ENCODE measurements around the gene CHMP1B.
"Not testable (repeated sequence)": the region's sequence is repeated elsewhere in the genome, so short reads cannot be mapped to it uniquely, and the experiment has no call there.

The CHMP1B gene

DNA sequence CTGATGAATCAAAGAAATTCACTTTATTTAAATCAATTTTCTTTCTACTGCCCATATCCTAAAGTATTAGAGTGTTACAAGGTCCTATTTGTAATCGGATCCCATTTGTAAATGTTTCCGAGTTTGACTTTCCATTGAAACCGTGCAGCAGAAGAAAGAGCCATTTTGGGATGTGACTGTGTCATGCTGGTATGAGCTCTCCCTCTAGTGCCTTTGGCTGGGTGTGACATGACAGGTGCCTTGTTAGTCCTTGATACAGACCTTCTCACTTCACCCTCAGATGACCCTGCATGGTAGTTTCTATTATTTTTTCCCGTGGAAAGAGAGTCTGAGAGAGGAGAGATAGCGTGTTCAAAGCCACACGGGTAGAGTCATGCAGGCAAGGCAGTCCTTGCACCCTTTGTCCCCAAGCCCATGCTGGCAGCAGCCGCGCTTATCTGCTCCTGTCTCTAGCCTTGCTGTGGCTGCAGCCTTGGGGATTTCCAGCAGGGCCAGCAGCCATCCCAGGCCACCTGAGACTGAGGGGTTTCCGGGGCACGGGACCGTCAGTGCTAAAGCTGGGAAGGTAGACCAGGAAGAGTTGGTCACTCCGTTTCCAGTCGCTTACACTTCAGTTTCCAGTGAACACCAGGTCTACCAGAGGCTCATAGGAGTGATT, 21.4 kb downstream of the CHMP1B start:
- no peak for DNase-seq

DNA sequence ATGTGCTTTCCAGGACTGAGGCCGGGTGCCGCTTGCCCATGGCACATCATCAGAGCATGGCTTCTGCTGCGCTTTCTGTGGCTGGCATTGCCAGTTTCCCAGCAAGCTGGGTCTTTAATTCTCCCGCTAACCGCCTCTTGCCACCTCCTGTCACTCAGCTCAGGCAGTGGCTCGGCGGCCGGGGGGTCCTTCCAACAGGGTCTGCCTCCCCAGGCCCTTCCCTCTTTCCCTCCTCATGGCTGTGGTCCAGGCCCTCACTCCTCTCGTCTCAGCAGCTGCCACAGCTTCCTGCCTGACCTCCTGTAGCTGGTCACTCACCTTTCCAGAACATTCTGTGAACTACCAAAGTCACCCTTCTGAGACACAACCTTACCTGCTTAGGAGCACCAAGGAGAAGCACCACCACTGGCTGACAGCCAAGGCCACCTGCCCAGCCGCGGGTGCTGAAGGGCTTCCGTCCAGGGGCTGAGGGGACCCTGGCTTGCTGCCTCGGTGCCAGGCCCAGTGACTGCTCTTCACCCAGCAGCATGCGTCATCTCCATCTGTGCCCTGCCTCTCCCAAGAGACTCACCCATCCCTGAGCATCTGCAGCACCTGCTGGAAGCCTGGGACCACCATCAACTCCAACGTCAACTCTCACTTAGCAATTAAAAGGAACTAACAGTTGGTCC, 22.6 kb downstream of the CHMP1B start:
- no peak for DNase-seq

DNA sequence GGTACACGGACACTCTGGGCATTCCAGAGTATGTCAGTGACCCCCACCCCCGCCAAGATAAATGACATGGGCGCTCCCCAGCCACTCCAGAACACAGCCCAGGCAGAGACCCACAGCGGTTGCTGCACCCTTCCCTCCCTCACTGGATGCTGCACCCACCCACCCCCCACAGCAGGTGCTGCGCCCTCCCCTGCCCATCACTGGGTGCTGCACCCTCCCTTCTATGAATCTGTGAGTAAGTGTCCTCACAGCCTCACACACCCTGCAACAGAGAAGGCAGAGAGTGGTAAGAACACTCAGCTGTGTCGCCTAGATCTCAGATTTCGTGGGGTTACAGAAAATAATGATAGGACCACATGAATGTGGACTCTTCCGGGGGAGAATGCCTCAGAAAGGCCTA, 23.5 kb downstream of the CHMP1B start:
- DNase-seq = no peak

DNA sequence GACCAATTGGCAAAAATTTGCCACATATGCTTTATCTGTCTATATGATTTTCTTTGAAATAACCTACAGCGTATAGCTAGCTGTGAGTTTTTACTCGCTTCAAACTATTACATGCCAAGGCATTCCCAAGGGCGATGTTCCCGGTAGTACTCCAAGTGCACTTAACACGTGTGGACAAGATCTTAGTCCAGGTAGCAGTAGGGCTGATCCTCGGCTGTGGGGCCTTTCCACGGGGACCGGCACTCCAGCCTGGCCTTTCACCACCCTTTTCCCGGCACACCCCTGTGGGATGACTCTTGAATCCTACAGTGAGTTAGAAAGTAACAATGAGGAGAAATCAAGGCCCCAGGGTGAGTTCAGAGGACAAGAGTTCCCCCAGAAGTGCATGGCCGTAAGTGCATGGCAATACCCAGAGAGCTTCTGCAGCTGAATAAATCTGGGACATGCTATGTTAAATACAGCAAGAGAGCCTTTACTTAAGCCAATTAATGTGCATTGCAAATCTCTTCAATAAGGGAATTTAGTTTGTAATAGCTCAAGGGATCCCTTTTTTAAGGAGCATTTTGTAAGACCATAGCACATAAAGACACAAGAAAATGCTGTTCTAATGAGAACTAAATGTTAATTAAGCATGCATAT, 26.4 kb downstream of the CHMP1B start:
- DNase-seq = no peak

DNA sequence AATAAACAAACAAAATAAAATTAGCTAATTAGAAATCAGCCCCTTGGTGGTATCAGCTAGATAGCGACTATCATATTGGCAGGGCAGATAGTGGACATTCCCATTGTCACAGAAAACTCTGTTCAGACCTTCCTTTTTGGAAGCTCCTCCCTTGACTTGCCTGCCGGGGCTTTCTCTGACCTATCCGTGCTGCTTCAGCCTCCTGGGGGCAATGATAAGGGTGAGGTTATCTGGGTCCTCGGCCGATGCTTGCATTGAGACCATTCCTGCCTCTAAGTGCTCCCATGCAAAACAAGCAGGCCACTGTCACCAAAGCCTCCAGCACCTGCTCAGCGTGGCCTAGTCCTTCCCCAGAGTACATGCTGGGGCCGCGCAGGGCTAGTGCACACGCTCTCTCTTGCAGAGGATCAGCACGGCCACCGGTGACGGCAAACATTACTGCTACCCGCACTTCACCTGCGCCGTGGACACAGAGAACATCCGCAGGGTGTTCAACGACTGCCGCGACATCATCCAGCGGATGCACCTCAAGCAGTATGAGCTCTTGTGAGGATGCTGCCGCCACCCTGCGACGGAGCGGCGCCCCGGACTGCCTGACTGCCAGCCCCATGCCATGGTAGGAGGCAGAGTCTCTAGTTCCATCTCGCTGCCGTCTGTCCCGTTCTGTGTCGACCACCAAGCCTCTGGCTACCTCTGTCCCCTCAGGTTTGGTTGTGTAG, 29.5 kb downstream of the CHMP1B start:
- DNase-seq = no peak

DNA sequence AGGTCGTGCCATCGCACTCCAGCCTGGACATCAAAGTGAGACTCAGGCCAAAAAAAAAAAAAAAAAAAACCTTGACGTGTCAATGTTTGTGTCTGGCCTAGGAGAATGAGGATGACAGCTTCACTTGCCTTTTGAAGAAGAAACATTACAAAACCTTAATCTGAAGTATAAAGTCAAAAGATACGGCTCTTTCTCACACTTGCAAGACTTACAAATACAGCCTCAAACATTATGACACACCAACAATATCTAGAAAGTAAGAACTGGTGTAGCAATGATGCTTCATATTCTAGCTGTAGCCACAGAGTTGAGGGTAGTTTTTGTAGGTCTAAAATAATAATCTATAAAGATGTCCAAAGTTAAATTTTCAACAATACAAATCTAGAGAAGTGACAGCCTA, 31.4 kb downstream of the CHMP1B start:
- no peak for DNase-seq

DNA sequence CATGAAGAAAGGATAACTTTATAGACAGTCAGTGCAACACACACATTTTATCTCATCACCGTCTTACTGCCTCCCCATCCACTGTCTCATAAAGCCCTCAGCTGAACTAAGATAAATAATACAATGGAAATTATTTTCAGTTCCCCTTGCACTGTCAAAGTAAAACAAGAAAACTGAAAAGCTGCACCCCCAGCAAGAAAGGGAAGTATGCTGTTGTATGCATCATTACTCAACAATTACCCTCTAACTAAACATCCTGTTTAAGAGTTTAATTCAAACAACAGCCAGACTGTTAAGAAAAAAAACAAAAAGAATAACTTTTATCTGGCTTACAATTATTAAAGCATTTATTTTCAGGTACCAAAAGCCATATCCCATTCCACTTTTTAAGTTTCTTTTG, 31.9 kb downstream of the CHMP1B start:
- no peak for DNase-seq

DNA sequence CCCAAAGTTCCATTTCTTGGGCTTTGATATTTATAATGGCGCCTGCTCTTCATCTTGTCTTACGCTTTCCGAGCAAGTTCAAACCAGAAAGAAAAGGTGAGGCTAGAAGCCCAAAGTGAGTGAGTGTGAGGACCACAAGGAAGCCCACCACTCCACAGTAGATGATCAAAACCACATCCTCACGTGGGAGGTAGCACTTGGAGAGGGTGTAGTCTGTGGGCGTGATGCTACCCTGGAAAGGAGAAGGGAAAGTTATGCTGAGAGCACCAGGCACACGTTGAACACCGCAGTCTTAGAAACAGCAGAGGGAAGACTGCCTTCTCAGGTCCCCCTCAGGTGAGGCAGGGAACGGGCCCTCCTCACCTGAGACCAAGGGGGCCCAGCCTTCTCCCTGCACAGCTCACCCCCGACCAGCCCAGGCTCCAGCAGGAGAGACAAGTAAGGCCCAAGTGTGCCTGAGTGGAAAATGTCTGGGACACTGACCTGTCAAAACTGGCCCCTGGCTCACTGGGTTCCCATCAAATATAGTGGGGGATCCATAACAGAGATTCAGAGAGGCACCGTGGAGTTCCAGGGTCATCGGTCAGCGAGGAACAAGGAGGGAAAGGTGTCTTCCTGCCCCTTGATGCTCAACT, 33.3 kb downstream of the CHMP1B start:
- DNase-seq = no peak

DNA sequence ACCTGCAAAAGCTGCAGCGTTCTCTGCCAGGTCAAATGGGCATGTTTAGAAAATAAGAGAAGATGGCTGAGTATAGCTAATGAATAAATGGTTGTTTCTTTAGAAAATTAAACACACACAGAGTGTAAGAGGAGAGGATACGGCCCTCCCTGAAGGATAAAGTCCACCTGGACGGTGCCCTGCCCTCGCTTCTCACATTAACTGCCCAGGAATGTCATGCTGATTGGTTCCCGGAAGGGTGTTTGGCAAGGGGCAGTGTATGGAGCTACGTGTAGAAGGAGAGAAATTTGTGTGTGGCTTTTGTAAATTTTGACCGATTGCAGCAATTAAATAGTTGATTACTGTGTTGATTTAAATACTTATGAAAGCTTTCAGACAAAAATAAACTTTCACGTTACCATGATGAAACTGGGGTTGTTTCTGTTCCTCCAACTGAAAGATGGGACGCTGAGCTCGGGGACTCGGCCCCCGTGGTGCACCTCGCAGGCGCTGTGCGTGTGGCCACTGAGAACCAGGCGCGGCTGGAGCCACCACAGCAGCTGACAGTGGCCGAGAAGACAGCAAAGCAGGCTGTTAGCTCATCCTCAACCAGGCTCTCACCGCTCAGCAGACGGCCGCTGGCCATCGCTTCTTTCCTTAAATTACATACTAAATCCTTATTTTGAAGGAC, 34.2 kb downstream of the CHMP1B start:
- peak; percentile 40 for DNase-seq

DNA sequence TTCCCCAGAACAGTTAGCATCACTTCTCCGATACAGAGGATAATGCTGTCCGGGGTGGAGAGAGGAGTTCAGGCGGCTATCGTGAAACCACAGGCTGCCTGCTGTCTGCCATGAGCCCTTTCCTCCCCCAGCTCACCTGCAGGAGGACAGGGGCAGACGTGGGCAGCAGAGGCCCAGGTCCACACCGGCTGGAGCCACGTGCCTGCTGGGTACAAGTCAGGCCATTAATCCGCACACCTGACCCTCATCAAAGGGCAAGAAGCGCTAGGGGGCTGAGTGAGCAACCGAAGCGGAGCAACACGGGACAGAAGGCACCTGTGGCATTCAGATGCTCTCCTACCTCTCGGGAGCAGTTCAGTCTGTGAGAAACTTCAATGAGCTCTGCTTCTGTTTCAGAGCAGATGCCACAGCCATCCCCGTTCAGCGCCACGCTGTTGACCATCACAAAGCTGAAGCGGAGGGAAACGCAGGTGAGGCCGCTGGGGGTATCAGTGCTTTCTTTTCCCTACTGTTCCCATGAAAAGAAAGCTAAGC, 35.4 kb downstream of the CHMP1B start:
- no peak for DNase-seq

DNA sequence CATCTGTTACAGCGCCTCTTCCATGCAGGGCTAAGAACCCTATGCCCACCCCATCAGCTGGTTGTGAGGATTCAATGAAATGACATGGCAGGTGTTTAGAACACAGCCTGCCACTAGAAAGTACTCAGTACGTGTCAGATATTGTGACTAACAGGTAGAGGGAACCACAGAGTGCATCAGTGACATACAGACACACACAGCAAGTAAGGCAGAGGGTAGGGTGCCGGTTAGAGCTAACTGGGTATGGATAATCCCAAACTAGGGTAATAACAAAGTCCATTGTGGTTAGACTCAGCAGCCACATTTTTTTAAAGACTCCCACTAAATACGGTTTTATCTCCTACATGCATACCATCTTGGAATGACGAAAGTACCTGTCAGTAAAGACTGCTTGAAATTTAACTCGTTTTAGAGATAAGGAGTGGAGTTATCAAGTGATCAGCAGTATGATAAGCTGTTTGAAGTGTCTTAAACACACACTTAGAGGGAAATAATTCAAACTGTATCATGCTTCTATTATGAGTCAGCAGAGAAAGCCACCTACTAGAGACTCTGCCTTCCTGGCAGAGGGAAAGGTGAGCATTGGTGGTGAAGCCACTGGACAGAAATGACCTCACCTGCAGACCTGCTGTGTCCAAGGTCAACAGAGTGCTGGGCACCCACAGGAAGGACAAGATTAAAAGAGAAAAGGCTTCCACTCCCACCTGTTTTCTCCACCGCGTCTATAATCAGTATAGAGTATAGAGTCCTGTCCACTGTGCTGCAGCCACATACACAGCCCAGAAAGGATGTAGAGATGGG, 36.3 kb downstream of the CHMP1B start:
- DNase-seq = no peak

DNA sequence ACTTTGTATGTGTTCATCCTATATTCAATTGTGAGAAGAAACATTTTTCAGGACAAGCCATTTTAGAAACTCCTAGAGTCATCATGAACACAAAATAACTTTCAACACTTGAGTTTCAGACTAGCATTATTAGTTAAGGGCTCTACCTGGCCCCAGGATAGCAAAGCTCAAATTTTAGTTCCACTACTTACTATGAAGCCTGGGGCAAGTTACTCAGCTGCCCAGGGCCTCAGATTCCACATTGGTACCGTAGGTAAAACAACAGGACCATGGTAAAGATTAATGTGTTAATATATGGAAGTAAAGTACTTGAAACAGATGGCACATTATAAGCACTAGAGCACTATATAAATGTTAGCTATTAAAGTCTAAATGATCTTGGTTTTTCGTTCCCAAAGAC, 37.5 kb downstream of the CHMP1B start:
- no peak for DNase-seq

DNA sequence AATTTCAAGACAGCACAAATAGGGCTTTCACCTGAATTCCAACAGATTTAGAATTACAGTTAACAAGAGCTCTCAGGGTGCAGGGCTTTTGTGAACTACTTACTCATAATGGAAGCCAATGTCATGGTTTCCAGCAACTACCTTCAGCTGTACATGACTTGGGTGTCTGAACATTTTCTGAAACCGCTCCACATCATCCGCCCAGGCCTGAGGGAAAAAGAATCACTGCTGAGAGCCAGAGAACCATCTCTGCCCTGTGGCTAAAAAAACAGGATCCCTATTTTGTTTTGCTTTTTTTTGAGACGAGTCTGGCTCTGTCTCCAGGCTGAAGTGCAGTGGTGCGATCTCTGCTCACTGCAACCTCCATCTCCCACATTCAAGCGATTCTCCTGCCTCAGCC, 38.1 kb downstream of the CHMP1B start:
- no peak for DNase-seq

DNA sequence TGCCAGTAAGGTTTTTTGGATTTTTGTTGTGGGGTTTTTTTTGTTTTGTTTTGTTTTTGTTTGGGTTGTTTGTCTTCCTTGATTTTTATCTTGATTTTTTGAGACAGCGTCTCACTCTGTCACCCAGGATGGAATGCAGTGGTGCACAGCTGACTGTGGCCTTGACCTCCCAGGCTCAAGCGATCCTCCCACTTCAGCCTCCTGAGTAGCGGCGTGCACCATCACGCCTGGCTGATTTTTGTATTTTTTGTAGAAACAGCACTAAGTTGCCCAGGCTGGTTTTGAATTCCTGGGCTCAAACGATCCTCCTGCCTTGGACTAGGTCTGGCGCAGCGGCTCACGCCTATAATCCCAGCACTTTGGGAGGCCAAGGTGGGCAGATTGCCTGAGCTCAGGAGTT, 40.5 kb downstream of the CHMP1B start:
- no peak for DNase-seq

DNA sequence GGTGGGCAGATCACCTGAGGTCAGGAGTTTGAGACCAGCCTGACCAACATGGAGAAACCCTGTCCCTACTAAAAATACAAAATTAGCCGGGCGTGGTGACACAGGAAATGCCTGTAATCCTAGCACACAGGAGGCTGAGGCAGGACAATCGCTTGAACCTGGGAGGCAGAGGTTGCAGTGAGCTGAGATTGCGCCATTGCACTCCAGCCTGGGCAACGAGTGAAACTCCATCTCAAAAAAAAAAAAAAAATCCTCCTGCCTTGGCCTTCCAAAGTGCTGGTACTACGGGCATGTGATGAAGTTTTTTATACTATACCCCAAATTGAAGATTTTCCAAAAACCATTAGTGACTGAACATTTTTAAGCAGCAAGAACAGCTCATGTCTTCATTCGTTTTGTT, 41.2 kb downstream of the CHMP1B start:
- not testable (repeated sequence) for DNase-seq

DNA sequence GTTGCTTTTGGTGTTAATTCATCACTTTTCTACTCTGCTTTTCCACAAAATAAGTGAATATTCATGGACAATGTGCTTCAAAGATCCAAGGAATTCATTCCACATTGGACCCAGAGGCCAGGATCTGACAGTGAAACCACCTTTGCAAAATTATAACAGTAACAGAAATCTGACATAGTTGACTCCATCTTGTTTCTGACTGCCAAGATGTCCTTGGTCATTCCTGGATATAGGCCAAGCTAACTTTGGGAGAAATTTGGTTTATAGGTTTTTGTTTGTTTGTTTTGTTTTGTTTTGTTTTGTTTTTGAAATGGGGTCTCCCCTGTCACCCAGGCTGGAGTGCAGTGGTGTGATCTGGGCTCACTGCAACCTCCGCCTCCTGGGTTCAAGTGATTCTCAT, 46.6 kb downstream of the CHMP1B start:
- DNase-seq = no peak

DNA sequence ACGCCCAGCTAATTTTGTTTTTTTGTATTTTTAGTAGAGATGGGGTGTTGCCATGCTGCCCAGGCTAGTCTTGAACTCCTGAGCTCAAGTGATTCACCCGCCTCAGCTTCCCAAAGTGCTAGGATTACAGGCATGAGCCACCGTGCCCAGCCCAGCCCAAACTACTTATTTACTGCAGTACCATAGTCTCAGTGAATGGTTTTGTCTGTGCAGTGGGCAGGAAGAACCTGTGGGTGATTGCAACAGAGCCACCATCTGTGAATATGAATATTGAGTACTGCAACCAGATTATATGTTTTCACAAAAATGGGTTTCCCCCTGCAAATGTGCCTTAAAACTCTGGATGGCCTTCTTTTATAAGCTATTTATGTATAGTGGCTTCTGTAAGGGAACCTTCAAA, 47.9 kb downstream of the CHMP1B start:
- no peak for DNase-seq

DNA sequence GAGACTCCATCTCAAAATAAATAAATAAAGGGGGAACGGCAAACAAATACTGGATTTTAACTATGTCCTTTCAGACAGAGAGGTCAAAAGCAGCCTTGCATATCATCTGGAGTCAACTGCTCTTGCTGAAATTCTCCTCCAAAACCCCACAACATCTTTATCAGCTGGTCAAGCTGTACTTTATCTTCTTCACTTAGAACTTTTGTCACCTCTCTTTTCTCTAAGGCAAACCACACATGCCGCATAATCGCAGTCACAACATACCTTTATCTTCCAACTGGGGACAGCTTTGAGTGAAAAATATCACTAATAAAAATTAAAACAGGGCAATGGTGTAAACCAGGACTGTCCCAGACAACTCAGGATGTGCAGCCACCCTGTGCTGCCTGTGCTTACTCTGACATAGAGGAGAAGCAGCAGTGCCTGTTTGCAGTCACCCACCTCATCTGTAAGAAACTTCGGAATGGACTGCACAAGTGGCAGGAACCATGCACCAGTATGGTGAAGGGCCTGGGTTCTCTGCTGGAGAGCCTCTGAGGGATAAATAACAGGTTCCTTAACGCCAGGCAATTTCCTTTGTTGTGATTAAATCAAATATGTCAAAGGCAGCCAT, 50.7 kb downstream of the CHMP1B start:
- DNase-seq = no peak

DNA sequence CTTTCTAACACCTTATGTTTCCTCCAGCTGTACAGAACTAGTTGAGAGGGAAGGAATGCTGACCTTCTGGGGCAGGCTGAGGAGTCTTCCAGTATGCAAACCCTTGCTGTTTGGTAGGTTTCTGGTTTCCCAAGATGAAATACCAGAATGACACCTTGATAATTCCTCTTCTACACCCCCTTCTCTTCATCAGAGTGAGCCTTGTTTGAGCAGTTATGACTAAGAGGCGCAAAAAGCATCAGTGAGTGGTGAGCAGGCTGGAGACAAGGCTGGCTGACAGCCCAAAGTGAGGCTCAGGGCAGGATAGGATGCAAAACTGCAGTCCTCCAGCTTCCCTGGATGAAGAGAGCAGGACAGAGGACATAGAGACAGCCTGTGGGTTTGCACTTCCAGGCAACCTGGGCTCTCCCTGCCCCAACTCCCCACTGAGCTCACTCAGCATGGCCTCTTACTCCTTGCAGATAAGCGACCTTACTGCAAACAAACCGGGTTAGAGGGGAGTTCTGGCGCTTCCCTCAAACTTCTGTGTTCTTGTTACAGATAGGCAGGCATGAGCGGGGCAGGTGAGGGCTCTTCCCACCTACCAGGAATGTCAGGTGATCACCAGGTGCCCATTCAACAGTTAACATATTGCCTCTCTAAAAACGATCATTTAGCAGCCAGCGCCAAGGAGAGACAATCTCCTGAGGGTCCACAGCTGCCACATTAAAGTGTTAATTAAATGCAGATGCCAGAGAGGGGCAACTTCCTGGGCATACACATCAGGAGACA, 51.5 kb downstream of the CHMP1B start:
- DNase-seq = no peak
